Endothelial cell (in vitro differentiated cells): Measurements from ENCODE around the gene TMEM30B. TPM values are rescaled to one million over a fixed set of nuclear protein-coding genes. Genes with fewer than 3 reads are reported as not detected.
"Not testable (repeated sequence)": the region's sequence is repeated elsewhere in the genome, so short reads cannot be mapped to it uniquely, and the experiment has no call there.

ENCODE experiments used
- DNase-seq: peaks from one replicate; pipeline ENCODE4 v3.0.0; 2021; ENCODE audit warnings: low spot score
- H3K27ac Mint-ChIP-seq: one replicate; pipeline ENCODE4 v1.8.0; 2021; ENCODE audit warnings: mixed read lengths, inconsistent platforms; ENCODE audit not compliant: unreplicated experiment
- H3K27me3 Mint-ChIP-seq: one replicate; pipeline ENCODE4 v1.8.0; 2021; ENCODE audit warnings: mild to moderate bottlenecking, moderate library complexity, mixed read lengths, inconsistent platforms; ENCODE audit not compliant: unreplicated experiment
- H3K36me3 Mint-ChIP-seq: one replicate; pipeline ENCODE4 v1.8.0; 2021; ENCODE audit warnings: mild to moderate bottlenecking, low read depth, mixed read lengths, inconsistent platforms; ENCODE audit not compliant: unreplicated experiment
- H3K4me1 Mint-ChIP-seq: one replicate; pipeline ENCODE4 v1.8.0; 2021; ENCODE audit warnings: mild to moderate bottlenecking, mixed read lengths, inconsistent platforms; ENCODE audit not compliant: unreplicated experiment
- H3K4me3 Mint-ChIP-seq: one replicate; pipeline ENCODE4 v1.8.0; 2021; ENCODE audit warnings: mild to moderate bottlenecking, mixed read lengths, inconsistent platforms; ENCODE audit not compliant: unreplicated experiment
- H3K9me3 Mint-ChIP-seq: one replicate; pipeline ENCODE4 v1.8.0; 2021; ENCODE audit warnings: mixed read lengths, inconsistent platforms; ENCODE audit not compliant: unreplicated experiment
- CTCF ChIP-seq: fragments of 200-600 bp; sonication (generic); IDR thresholded peaks from one replicate; pipeline ENCODE4 v1.5.0; 2021; ENCODE audit warnings: antibody characterized with exemption; ENCODE audit not compliant: unreplicated experiment
- total RNA-seq: library from RNA; stranded (reverse); fragmentation: NEBNext Ultra II Directional; extraction: Animal tissue kit (Norgen Biotek cat#: 25700); gene quantifications from one replicate; pipeline ENCODE4 v1.2.1, GENCODE V29; 2021; ENCODE audit not compliant: unreplicated experiment

TMEM30B gene
- total RNA-seq, 1 donor from 2014 or later = 0.15 TPM

GRCh38 chr14:61244009-61244408 lies 37.1 kb downstream of the TMEM30B start:
- TF ChIP-seq CTCF = no peak
- peaks cover 3% of the 10 kb centered on the region for H3K36me3 Mint-ChIP-seq
- H3K4me3 Mint-ChIP-seq = no peak overlapping the region
- no peak for DNase-seq
- peaks cover 2% of the 10 kb centered on the region for H3K27me3 Mint-ChIP-seq
- no peak overlapping the region for H3K27ac Mint-ChIP-seq
- peaks cover 5% of the 10 kb centered on the region for H3K9me3 Mint-ChIP-seq
- no peaks in the 10 kb centered on the region for H3K4me1 Mint-ChIP-seq

- Mint-ChIP-seq H3K9me3 (peaks cover 5% of the 10 kb centered on the region), H3K27me3 (peaks cover 2% of the 10 kb centered on the region), H3K4me1 (no peaks in the 10 kb centered on the region), H3K4me3 (no peak overlapping the region), H3K36me3 (peaks cover 3% of the 10 kb centered on the region), H3K27ac (no peak overlapping the region)
- no peak for TF ChIP-seq CTCF
- no peak for DNase-seq
These were observed 40.9 kb downstream of the TMEM30B start for GRCh38 chr14:61240206-61240605.

GRCh38 chr14:61239285-61239684 lies 41.9 kb downstream of the TMEM30B start:
- not testable (repeated sequence) for DNase-seq, H3K36me3 Mint-ChIP-seq, H3K4me1 Mint-ChIP-seq, H3K27me3 Mint-ChIP-seq, H3K9me3 Mint-ChIP-seq, H3K4me3 Mint-ChIP-seq, H3K27ac Mint-ChIP-seq

GRCh38 chr14:61238611-61239245 lies 42.4 kb downstream of the TMEM30B start:
- Mint-ChIP-seq H3K36me3 (peaks cover 3% of the 10 kb centered on the region), H3K27ac (no peak overlapping the region), H3K9me3 (peaks cover 5% of the 10 kb centered on the region), H3K27me3 (peaks cover 2% of the 10 kb centered on the region), H3K4me1 (no peaks in the 10 kb centered on the region), H3K4me3 (no peak overlapping the region)
- DNase-seq = no peak
- TF ChIP-seq CTCF = no peak

- no peak overlapping the region for H3K4me3 Mint-ChIP-seq
- no peak for DNase-seq
- H3K27me3 Mint-ChIP-seq = peaks cover 1% of the 10 kb centered on the region
- no peak for TF ChIP-seq CTCF
- H3K27ac Mint-ChIP-seq = no peak overlapping the region
- H3K36me3 Mint-ChIP-seq = no peaks in the 10 kb centered on the region
- no peaks in the 10 kb centered on the region for H3K9me3 Mint-ChIP-seq
- H3K4me1 Mint-ChIP-seq = peaks cover 3% of the 10 kb centered on the region
These were observed 46.8 kb downstream of the TMEM30B start for GRCh38 chr14:61234215-61234916.
